GM18511 (cell line): Measurements from ENCODE around the gene NBEA.

Experiments used
- ATAC-seq: cut with Tn5 transposase; IDR thresholded peaks from one replicate; pipeline ENCODE4 v1.9.1; 2021; ENCODE audit warnings: mild to moderate bottlenecking, moderate library complexity; ENCODE audit not compliant: unreplicated experiment

NBEA gene

GRCh38 chr13:35694549-35695447, 752.7 kb downstream of the NBEA start:
- no peak for ATAC-seq

GRCh38 chr13:35695448-35695770, 753.3 kb downstream of the NBEA start:
- no peak for ATAC-seq

- no peak for ATAC-seq
Observed at GRCh38 chr13:35697186-35697730, 755.2 kb downstream of the NBEA start.

- ATAC-seq = no peak
Observed at GRCh38 chr13:35698911-35699576, 757.0 kb downstream of the NBEA start.

- no peak for ATAC-seq
Observed at GRCh38 chr13:35699825-35700510, 757.9 kb downstream of the NBEA start.

GRCh38 chr13:35700671-35701070, 758.6 kb downstream of the NBEA start:
- no peak for ATAC-seq

GRCh38 chr13:35702316-35702715, 760.2 kb downstream of the NBEA start:
- no peak for ATAC-seq

- no peak for ATAC-seq
Observed at GRCh38 chr13:35703061-35703460, 761.0 kb downstream of the NBEA start.

GRCh38 chr13:35704331-35704730, 762.3 kb downstream of the NBEA start:
- no peak for ATAC-seq

GRCh38 chr13:35706281-35706680, 764.2 kb downstream of the NBEA start:
- no peak for ATAC-seq

- no peak for ATAC-seq
Observed at GRCh38 chr13:35706721-35707120, 764.7 kb downstream of the NBEA start.

GRCh38 chr13:35711909-35712308, 769.8 kb downstream of the NBEA start:
- no peak for ATAC-seq

GRCh38 chr13:35712907-35713761, 771.1 kb downstream of the NBEA start:
- ATAC-seq = no peak

- ATAC-seq = no peak
Observed at GRCh38 chr13:35714121-35714520, 772.1 kb downstream of the NBEA start.

GRCh38 chr13:35714588-35715377, 772.7 kb downstream of the NBEA start:
- ATAC-seq = no peak

- ATAC-seq = no peak
Observed at GRCh38 chr13:35716186-35716585, 774.1 kb downstream of the NBEA start.

- no peak for ATAC-seq
Observed at GRCh38 chr13:35716729-35717128, 774.7 kb downstream of the NBEA start.

GRCh38 chr13:35718084-35718483, 776.0 kb downstream of the NBEA start:
- no peak for ATAC-seq

GRCh38 chr13:35720290-35720689, 778.2 kb downstream of the NBEA start:
- no peak for ATAC-seq
